Activated CD4-positive, alpha-beta T cell treated with anti-CD3 and anti-CD28 coated beads, Interleukin-2, amount 50 U/mL, for 48 hours (primary cell): ENCODE results near the gene MTREX.
"Not testable (repeated sequence)": the region's sequence is repeated elsewhere in the genome, so short reads cannot be mapped to it uniquely, and the experiment has no call there.

Experiments
- DNase-seq, 2 experiments: peaks; one replicate each; pipeline ENCODE4 v3.0.0-alpha.2; 2020

The MTREX gene

GRCh38 chr5:55307383-55308253 is at the start of gene MTREX, which contains the start of gene DHX29:
Gene MTREX, plus strand, starts transcription at chr5:55307989. Its CDS starts 25 bp downstream, at chr5:55308014.
Gene DHX29, minus strand, starts transcription at chr5:55307694. Its CDS starts 121 bp downstream, at chr5:55307573.
- DNase-seq = peak; percentile 87 to 90

- no peak for DNase-seq
Observed at GRCh38 chr5:55258339-55258738, 49.5 kb upstream of the MTREX start.

GRCh38 chr5:55276771-55277170 is 31.0 kb upstream of the MTREX start:
- no peak for DNase-seq

- no peak for DNase-seq
Observed at GRCh38 chr5:55278778-55279177, 29.0 kb upstream of the MTREX start.

- no peak for DNase-seq
Observed at GRCh38 chr5:55286411-55286933, 21.3 kb upstream of the MTREX start.

- no peak for DNase-seq
Observed at GRCh38 chr5:55289808-55290207, 18.0 kb upstream of the MTREX start.

GRCh38 chr5:55290991-55291390 is 16.8 kb upstream of the MTREX start:
- no peak for DNase-seq

GRCh38 chr5:55294935-55295334 is 12.9 kb upstream of the MTREX start:
- no peak for DNase-seq

- DNase-seq = no peak
Observed at GRCh38 chr5:55300890-55301289, 6.9 kb upstream of the MTREX start.

GRCh38 chr5:55303238-55303690 is 4.5 kb upstream of the MTREX start:
- DNase-seq = no peak

- no peak for DNase-seq
Observed at GRCh38 chr5:55304584-55304983, 3.2 kb upstream of the MTREX start.

- no peak for DNase-seq
Observed at GRCh38 chr5:55305345-55305744, 2.4 kb upstream of the MTREX start.

- no peak for DNase-seq
Observed at GRCh38 chr5:55306641-55307382, 977 bp upstream of the MTREX start.

GRCh38 chr5:55308254-55308836 is 556 bp downstream of the MTREX start:
- peak; percentile 9 to 19 for DNase-seq

GRCh38 chr5:55313870-55314617 is 6.3 kb downstream of the MTREX start:
- DNase-seq = no peak

- no peak for DNase-seq
Observed at GRCh38 chr5:55316289-55316688, 8.5 kb downstream of the MTREX start.

- no peak for DNase-seq
Observed at GRCh38 chr5:55316837-55317236, 9.0 kb downstream of the MTREX start.

- not testable (repeated sequence) for DNase-seq
Observed at GRCh38 chr5:55318237-55318636, 10.4 kb downstream of the MTREX start.

GRCh38 chr5:55319491-55319890 is 11.7 kb downstream of the MTREX start:
- DNase-seq = no peak

GRCh38 chr5:55320571-55320970 is 12.8 kb downstream of the MTREX start:
- DNase-seq = no peak

GRCh38 chr5:55324006-55324405 is 16.2 kb downstream of the MTREX start:
- no peak for DNase-seq

- DNase-seq = no peak
Observed at GRCh38 chr5:55324815-55325418, 17.1 kb downstream of the MTREX start.
